ENCODE measurements around the gene NEXN. TPM values are rescaled to one million over a fixed set of nuclear protein-coding genes. Genes with fewer than 3 reads are reported as not detected.

Gene NEXN
- total and polyA plus RNA-seq, 2 experiments from 2014 or later, result 2.6 to 11.8 TPM

DNA sequence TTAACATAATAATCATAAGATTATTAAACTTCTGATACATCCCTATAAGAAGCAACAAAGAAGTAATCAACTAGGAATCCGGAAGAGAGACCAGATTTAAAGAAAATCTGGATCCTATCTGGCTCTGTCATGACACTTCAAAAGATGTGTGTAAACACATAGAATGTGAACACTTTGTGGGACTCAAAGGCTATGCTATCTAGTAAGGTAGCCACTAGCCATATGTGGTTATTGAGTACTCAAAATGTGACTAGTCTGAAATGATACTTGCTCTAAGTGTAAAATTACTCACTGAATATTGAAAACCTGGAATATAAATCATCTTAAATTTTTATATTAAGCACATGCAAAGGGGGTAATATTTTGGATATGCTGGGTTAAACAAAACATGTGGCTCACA lies 81.8 kb downstream of the NEXN start (continued):
- TF ChIP-seq ZNF462 (CRISPR knock-in tag; IDR thresholded peaks at IDR 0.05), result no peak

- H3K27ac Mint-ChIP-seq, result peak overlapping the region; percentile 90
- no peak for TF ChIP-seq EZH2phosphoT487 (IDR thresholded peaks at IDR 0.05; ENCODE audit: unreplicated experiment)
- no peak for TF ChIP-seq POLR2AphosphoS5 (IDR thresholded peaks at IDR 0.05; ENCODE audit: low read depth)
- peak; percentile 4; the same call in 1 of the 2 replicates for TF ChIP-seq NANOG (IDR thresholded peaks at IDR 0.05; ENCODE audit: borderline replicate concordance)
Observed at GRCh38 chr1:77972080-77972479, 83.7 kb downstream of the NEXN start.

DNA sequence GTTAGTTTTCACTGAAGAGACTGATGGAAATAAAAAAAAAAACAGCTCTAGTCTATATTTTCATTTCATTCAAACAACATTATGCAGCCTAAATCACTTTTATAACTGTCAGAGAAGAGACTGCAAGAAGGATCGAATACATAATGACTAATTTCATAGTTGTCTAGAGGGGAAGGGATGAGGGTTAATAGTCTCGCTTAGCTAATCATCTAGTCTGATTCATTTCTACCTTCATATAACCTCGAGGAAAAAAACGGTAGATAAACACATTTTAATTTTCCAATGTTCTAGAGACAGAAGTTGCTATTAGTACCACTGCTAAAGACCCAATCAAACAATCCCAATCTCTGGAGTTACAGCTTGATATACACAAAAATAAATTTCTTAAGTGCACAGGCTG lies 87.0 kb downstream of the NEXN start:
- H4K20me1 ChIP-seq (replicated peaks; ENCODE audit: insufficient read depth), result peaks cover 49% of the 10 kb centered on the region
- H3K4me3 Mint-ChIP-seq, result no peak overlapping the region; the same call in 2 of the 3 replicates
- TF ChIP-seq CTCF (conservative IDR thresholded peaks at IDR 0.05; ENCODE audit: low read depth in 2 of 2), result no peak

More at GRCh38 chr1:77972080-77972479, 83.7 kb downstream of the NEXN start:
- peak; percentile 72 for ATAC-seq
- H3K36me3 ChIP-seq (ENCODE audit: insufficient read depth), result peaks cover 34% of the 10 kb centered on the region; the same call in 1 of the 2 replicates
- peaks cover 49% of the 10 kb centered on the region for H3K4me1 ChIP-seq (ENCODE audit: insufficient read depth)
- Mint-ChIP-seq H3K4me3 (peak overlapping the region; percentile 61), H3K9me3 (no peaks in the 10 kb centered on the region), H3K4me1 (peaks cover 34% of the 10 kb centered on the region), H3K27me3 (ENCODE audit: insufficient read depth, low read depth, poor library complexity) (peaks cover 11% of the 10 kb centered on the region), H3K36me3 (ENCODE audit: low read depth) (peaks cover 72% of the 10 kb centered on the region)
- no peaks in the 10 kb centered on the region for H3F3A ChIP-seq (replicated peaks; ENCODE audit: low read depth)
- H3K27ac ChIP-seq (ENCODE audit: low read depth), result 0 out of 2 replicates have a peak overlapping the region, but pooled peaks have one; percentile 5
- no peaks in the 10 kb centered on the region for H3K27me3 ChIP-seq (ENCODE audit: insufficient read depth)
- peak; percentile 36 for DNase-seq (ENCODE audit: low spot score)
- no peaks in the 10 kb centered on the region for H3K9me2 ChIP-seq (ENCODE audit: insufficient read depth)
- H4K20me1 ChIP-seq (replicated peaks; ENCODE audit: insufficient read depth), result peaks cover 62% of the 10 kb centered on the region
- peaks cover 100% of the 10 kb centered on the region for H3K79me2 ChIP-seq (replicated peaks; ENCODE audit: insufficient read depth)
- H2AFZ ChIP-seq, result no peak overlapping the region
- peak overlapping the region; percentile 7 for H3K4me3 ChIP-seq
- H3K4me2 ChIP-seq, result peak overlapping the region; percentile 65

More for the DNA sequence above, 87.0 kb downstream of the NEXN start:
- no peak overlapping the region for H3K27ac ChIP-seq (ENCODE audit: low read depth)
- H3K4me3 ChIP-seq, result peak overlapping the region; percentile 81
- H2AFZ ChIP-seq, result no peak overlapping the region
- no peaks in the 10 kb centered on the region for H3K27me3 ChIP-seq (ENCODE audit: insufficient read depth)
- H3K9me2 ChIP-seq (ENCODE audit: insufficient read depth), result no peaks in the 10 kb centered on the region
- no peaks in the 10 kb centered on the region for H3K9me3 Mint-ChIP-seq
- peaks cover 94% of the 10 kb centered on the region for H3K79me2 ChIP-seq (replicated peaks; ENCODE audit: insufficient read depth)
- no peaks in the 10 kb centered on the region for H3F3A ChIP-seq (replicated peaks; ENCODE audit: low read depth)
- DNase-seq (ENCODE audit: low spot score) (no peak), ATAC-seq (no peak)
- H3K36me3 Mint-ChIP-seq (ENCODE audit: low read depth), result peaks cover 41% of the 10 kb centered on the region
- H3K4me2 ChIP-seq, result peak overlapping the region; percentile 73
- peaks cover 56% of the 10 kb centered on the region for H3K4me1 ChIP-seq (ENCODE audit: insufficient read depth)
- no peak overlapping the region for H3K27ac Mint-ChIP-seq
- H3K4me1 Mint-ChIP-seq, result peaks cover 34% of the 10 kb centered on the region
- peaks cover 15% of the 10 kb centered on the region for H3K27me3 Mint-ChIP-seq (ENCODE audit: insufficient read depth, low read depth, poor library complexity)
- peaks cover 3% of the 10 kb centered on the region; the same call in 1 of the 2 replicates for H3K36me3 ChIP-seq (ENCODE audit: insufficient read depth)

Measured in GM23338 (cell line).